Measurements from ENCODE around the gene CYTH2. TPM values are rescaled to one million over a fixed set of nuclear protein-coding genes. Genes with fewer than 3 reads are reported as not detected.
"Not testable (repeated sequence)": the region's sequence is repeated elsewhere in the genome, so short reads cannot be mapped to it uniquely, and the experiment has no call there.

Gene CYTH2
- polyA plus RNA-seq, 3 donors: 74.8 to 80.7 (median 80.1) TPM

DNA sequence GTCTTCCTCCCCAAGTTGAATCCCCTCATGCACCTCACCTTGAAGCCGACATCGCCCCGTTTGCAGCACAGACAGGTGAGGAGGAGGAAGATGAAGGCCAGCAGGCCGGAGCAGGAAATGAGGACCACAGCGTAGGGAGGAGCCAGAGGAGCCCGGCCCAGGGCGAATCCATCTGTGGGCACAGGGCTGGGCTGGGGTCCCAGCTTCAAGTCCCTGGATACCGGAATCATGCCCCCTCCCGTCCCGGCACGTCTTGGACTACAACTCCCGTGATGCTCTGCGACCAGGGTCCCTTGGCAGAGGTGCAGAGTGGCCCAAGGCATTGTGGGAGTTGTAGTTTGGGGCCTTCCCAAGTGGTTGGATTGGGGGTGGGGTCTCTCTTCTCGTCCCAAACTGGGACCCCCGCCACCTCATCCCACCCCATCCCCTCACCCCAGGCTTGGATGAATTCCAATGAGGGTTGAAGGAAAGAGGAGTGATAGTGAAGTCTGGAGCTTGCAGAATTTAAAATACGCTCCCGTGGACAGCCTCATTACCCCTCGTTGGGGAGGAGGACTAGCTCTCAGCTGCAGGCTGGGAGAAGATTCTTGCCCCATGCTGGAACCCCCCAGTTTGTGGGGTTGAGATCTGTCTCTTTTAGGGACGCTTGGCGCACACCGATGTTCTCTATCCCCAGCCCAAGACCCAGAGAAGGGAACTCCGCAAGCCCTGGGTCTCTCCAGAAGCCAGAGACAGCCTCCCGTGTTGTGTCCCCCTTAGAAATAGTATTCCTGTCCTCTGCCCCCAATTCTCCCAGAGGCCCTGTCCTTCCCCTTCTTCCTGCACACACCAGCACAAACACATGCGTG lies 41.5 kb downstream of the CYTH2 start:
- no peak for DNase-seq (ENCODE audit: low read depth in 3 of 3, low spot score in 2 of 3)

DNA sequence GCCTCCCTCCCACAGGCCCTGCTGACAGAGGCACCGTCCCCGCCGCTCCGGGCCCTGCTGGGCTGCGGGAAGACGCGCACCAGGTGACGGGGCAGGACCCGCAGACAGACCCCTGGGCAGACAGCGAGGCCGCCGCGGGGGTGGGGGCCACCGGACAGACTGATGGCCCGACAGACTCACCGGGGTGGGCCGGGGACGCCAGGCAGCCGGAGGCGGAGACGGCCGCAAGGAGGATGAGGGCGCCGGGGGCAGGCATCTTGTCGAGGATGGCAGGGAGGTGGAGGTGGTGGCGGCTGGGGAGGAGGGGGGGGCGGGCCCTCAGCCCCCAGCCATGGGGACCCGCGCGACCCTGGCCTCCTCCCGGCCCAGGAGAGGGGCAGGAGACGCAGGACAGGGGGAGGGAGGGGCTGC lies 42.2 kb downstream of the CYTH2 start:
- DNase-seq (ENCODE audit: low read depth in 3 of 3, low spot score in 2 of 3): no peak

DNA sequence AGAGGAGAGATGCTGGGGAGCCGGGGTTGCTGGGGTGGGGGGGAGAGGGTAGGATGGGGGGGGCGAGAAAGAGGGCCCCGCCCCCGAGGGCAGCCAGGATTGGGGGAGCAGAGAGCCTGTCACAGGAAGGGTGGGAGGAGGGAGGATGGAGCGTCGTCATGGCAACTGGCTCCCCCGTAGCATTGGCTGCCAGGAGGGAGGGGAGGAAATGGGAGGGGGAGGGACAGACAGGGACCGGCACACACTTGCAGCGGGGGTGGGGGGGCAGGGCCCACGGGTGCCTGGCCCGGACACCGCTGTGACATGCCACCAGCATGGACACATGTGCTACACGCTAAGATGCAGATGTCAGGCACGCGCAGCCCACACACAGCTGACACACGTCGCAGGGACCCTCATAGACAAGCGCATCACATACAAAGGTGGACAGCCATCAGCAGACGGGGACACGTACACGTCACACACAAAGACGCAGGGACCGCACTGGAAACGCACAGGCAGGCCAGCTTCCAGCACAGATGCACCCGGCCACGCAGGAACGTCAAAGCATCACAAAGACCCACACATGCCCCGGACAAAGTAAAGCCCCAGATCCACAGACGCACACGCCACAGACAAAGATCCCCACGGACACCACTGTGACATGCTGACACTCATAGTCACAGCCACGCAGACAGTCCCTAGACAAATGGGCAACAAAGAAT lies 42.8 kb downstream of the CYTH2 start, which contains the start of gene LMTK3:
TSS of gene LMTK3 (minus strand) at position 36 of the 704 bp plus-strand sequence. CDS start 259 bp downstream, outside the sequence.
- DNase-seq (ENCODE audit: low read depth in 3 of 3, low spot score in 2 of 3): no peak

DNA sequence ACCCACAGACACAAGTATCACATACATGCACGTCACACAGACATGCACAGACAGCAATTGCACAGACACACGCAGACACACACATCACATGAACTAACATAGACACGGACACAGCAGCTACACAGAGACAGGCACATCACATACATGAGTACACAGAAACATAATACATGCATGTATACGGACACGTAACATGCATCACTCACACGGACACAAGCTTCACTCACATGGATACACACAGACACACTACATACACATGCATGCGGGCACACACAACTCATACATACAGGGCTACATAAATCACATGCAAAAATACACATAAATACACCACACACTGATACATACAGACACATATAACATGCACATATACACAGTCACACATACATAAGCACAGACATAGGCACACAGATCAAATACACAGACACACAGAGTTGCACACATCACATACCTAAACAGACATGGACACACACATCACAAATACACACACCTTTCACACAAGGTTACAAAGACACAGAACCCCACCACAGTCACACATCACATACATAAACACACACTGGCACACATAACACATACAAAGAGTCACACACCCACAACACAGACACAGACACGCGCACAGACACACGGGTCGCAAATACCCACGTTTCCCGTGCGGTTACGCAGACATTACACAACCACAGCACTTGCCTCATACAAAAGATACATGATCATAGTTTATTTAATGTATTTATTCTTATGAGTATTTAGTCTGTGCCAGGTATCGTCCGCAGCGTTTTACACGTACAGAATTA lies 43.5 kb downstream of the CYTH2 start:
- DNase-seq (ENCODE audit: low read depth in 3 of 3, low spot score in 2 of 3): no peak

DNA sequence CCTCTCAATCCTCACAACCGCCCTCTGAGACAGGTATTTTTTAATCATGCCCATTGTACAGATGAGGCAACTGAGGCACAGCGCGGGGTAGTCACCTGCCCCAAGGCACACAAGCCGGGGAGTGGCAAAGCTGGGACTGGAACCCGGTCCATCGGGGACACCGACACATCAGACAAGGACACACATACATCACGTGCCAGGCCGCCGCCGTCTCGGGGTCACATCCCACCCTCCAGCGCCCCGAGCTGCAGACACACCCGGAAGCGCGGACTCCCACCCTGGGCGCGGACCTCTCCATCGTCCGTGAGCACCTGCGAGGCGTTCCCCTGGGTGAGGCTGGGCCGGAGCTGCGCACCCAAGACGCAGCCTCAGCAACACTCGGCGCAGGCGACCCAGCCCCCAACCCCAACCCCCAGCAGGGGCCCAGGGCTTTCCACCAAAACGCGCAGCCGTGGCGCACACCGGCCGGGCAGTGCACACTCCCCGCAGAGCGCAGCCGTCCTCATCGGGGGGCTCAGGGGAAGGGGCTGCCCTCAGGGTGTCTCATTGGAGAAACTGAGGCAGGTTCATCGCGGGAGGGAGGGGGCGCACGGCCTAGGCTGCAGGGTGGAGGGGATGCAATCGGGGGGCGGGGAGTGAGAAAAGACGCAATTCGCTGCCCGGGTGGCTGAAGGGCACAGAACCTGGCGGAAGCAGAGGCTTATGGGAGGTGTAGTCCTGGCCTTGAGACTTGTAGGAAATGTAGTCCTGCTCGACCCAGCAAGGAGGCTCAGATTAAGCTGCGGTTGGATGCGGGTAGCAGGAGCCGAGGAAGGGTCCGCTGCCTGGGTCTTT lies 44.3 kb downstream of the CYTH2 start:
- DNase-seq (ENCODE audit: low read depth in 3 of 3, low spot score in 2 of 3): no peak

DNA sequence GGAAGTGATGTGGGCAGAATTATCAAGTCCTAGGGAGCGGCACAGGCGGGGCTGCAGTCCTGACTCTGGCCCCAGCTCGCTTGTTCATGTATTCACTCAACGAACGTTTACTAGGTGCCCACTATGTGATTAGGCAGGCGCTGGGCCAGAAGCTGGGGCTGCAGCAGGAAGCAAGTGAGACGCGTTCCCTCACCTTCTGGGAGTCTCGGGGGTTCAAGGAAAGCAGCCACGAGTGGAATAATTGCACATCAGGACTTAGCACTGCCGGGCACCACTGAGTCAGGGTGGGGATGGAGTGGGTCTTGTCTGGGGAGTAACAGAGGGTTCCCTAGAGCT lies 44.9 kb downstream of the CYTH2 start:
- no peak for DNase-seq (ENCODE audit: low read depth in 3 of 3, low spot score in 2 of 3)

DNA sequence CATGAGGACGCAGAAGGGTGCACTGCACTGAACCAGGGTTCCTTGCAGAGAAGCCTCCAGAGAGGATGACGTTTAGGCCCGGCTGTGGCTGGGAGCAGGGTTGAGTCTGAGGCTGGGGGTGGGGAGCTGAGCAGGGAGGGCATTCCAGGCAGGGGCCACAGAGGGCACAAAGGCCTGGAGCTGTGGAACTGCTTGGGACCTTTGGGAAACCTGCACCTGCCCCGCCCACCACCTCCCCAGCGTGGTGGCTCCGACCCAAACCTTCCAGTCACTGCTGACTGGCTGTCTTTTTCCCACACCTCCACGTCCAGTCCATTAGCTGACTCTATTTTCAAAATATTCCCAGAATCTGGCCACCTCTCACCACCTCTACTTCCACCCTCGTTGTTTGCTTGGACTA lies 47.4 kb downstream of the CYTH2 start:
- DNase-seq (ENCODE audit: low read depth in 3 of 3, low spot score in 2 of 3): no peak

DNA sequence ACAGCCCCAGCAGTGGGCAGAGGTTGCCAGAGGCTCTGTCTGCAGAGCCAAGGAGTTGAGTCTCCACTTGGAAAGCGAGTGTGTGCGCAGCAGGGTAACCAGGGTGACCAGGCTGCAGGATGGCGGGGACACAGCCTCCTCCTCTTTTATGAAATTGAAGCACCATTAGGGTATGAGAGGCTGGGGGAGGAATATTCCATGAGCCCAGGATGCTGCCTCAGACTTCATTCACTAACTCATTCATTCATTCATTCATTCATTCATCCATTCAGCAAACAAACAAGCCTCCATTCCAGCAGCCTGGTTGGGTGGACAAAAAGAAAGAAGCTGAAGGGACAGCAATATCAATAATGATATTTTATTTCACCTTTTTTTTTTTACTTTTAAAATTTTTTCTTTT lies 49.0 kb downstream of the CYTH2 start:
- DNase-seq (ENCODE audit: low read depth in 3 of 3, low spot score in 2 of 3): no peak

DNA sequence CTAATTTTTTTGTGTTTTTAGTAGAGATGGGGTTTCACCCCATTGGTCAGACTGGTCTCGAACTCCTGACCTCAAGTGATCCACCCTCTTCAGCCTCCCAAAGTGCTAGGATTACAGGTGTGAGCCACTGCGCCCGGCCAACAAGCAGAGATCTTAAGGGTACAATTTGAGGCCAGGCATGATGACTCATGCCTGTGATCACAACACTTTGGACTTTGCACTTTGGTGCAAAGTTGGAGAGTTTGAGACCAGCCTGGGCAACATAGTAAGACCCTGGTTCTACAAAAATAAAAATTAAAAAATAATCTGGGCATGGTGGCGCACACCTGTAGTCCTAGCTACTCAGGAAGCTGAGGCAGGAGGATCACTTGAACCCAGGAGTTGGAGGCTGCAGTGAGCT lies 50.3 kb downstream of the CYTH2 start:
- not testable (repeated sequence) for DNase-seq (ENCODE audit: low read depth in 3 of 3, low spot score in 2 of 3)

DNA sequence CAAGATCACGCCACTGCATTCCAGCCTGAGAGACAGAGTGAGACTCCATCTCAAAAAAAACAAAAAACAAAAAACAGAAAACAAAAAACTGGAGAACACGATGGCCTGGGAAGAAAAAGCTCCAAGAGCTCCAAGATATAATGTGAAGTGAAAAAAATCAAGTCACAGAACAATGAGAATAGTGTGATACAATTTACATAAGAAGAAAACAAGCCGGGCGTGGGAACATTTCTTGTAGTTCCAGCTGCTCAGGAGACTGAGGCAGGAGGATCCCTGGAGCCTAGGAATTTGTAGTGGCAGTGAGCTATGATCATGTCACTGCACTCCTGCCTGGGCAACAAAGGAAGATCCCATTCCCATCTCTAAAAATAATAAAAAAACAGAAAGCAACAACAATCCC lies 51.0 kb downstream of the CYTH2 start:
- DNase-seq (ENCODE audit: low read depth in 3 of 3, low spot score in 2 of 3): no peak

DNA sequence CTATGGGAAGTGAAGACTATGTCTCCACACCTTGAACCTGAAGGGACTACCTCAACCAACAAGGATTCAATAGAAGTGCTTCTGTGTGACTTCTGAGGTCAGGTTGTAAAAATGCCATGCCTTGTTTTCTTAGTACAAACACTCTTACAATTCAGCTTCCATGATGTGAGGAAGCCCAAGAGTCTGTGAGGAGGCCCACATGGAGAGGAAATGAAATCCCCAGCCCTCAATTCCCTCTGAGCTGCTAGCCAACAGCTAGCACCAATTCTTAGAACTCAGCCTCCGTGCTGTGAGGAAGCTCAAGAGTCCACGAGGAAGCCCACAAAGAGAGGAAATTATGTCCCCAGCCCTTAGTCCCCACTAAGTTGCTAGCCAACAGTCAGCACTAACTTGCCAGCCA lies 55.1 kb downstream of the CYTH2 start:
- DNase-seq (ENCODE audit: low read depth in 3 of 3, low spot score in 2 of 3): no peak

DNA sequence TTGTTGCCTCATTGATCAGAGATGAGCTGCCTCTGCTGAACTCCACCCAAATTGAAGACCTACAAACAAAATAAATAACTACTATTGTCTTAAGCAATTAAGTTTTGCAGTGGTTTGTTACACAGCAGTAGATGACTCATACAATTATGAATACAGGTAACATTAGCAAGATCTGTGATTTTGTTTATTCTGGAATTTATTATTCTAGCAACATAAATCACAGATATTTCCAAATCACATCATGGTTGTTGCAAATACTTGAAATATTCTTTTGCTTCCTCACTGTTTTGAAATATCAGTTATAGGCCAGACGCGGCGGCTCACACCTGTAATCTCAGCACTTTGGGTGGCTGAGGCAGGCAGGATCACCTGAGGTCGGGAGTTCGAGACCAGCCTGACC lies 55.6 kb downstream of the CYTH2 start:
- DNase-seq (ENCODE audit: low read depth in 3 of 3, low spot score in 2 of 3): no peak

DNA sequence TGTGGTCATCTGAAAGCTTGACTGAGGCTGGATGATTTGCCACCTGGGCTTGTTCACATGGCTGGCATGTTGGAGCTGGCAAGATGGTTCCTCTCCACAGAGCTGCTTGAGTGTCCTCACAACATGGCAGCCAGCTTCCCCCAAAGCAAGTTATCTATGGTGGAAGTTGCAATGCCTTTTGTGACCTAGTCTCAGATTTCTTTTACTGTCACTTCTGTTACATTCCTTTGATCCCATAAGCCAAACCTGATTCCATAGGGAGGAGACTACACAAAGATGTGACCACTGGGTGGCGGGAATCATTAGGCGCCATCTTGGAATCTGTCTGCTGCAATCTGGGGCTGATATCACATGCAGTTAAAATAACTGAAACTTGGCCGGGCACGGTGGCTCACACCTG lies 60.0 kb downstream of the CYTH2 start:
- DNase-seq (ENCODE audit: low read depth in 3 of 3, low spot score in 2 of 3): no peak

DNA sequence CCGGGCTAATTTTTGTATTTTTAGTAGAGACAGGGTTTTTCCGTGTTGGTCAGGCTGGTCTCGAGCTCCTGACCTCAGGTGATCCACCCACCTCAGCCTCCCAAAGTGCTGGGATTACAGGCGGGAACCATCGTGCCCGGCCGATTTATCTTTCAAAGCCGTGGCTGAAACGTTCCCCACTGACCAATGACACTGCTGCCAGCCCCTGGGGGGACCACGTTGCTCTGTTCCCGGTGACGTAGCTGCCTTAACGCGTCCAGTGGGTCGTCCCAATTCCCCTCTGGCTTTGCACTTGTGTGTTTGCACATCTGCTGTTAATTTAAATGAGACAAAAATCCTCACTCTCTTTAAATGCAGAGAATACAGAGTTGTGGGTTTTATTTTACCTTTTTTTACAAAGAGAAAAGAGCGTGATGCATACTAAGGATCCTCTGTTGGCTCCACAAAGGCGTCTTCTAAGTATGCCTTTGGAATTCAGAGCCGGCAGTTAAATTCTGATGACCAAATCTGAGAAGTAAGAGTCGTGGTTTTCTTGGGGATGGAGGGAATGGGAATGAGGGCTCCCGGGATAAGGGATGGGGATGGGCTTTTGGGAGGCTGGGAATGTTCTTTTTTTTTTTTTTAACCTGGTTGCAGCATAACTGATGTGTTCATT lies 61.0 kb downstream of the CYTH2 start:
- no peak for DNase-seq (ENCODE audit: low read depth in 3 of 3, low spot score in 2 of 3)

DNA sequence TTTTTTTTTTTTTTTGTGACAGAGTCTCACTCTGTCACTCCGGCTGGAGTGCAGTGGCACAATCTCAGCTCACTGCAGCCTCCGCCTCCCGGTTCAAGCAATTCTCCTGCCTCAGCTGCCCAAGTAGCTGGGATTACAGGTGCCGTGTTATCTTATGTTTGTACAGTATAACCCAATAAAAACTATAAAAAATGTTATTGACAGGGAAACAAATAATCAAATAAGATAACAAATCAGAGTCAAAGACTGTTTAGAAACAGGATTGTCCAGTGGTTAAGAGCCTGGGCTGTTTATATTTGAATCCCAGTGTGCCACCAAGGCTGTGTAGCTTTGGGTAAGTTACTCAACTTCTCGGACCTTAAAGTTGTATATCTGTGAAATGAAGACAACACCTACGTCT lies 61.6 kb downstream of the CYTH2 start:
- no peak for DNase-seq (ENCODE audit: low read depth in 3 of 3, low spot score in 2 of 3)

Other genes starting within 250 kb of the CYTH2 start
- 10 to 100 TPM; 50.6 to 61.0 (median 55.2) TPM for gene CARD8, start 213.5 kb upstream of the CYTH2 start, polyA plus RNA-seq (ENCODE audit: insufficient read length in 3 of 3)
- 1 to 10 TPM; 5.9 to 9.0 (median 6.9) TPM for gene ZNF114, start 199.3 kb upstream of the CYTH2 start, polyA plus RNA-seq (ENCODE audit: insufficient read length in 3 of 3)
- gene EMP3, start 143.8 kb upstream of the CYTH2 start, polyA plus RNA-seq (ENCODE audit: insufficient read length in 3 of 3): 10 to 100 TPM; 72.4 to 81.9 (median 79.0) TPM
- gene TMEM143, start 105.4 kb upstream of the CYTH2 start, polyA plus RNA-seq (ENCODE audit: insufficient read length in 3 of 3): 1 to 10 TPM; 7.7 to 9.4 (median 8.3) TPM
- gene SYNGR4, start 105.0 kb upstream of the CYTH2 start, polyA plus RNA-seq (ENCODE audit: insufficient read length in 3 of 3): under 1 TPM; 0.40 to 0.67 (median 0.46) TPM
- gene KDELR1, start 77.8 kb upstream of the CYTH2 start, polyA plus RNA-seq (ENCODE audit: insufficient read length in 3 of 3): 100 to 1,000 TPM; 206 to 257 (median 218) TPM
- under 1 TPM; 0.35 to 0.46 (median 0.38) TPM for gene GRIN2D, start 75.7 kb upstream of the CYTH2 start, polyA plus RNA-seq (ENCODE audit: insufficient read length in 3 of 3)
- 10 to 100 TPM; 19.8 to 24.8 (median 24.0) TPM for gene GRWD1, start 23.4 kb upstream of the CYTH2 start, polyA plus RNA-seq (ENCODE audit: insufficient read length in 3 of 3)
- under 1 TPM; 0.55 to 0.67 (median 0.61) TPM for gene KCNJ14, start 13.8 kb upstream of the CYTH2 start, polyA plus RNA-seq (ENCODE audit: insufficient read length in 3 of 3)
- gene LMTK3, start 42.5 kb downstream of the CYTH2 start, polyA plus RNA-seq (ENCODE audit: insufficient read length in 3 of 3): 1 to 10 TPM; 1.2 to 2.3 (median 2.1) TPM
- under 1 TPM; 0.23 to 0.29 (median 0.24) TPM for gene SULT2B1, start 82.8 kb downstream of the CYTH2 start, polyA plus RNA-seq (ENCODE audit: insufficient read length in 3 of 3)
- gene SPACA4, start 137.4 kb downstream of the CYTH2 start, polyA plus RNA-seq (ENCODE audit: insufficient read length in 3 of 3): not detected
- under 1 TPM; 0.49 to 0.99 (median 0.98) TPM for gene FAM83E, start 145.7 kb downstream of the CYTH2 start, polyA plus RNA-seq (ENCODE audit: insufficient read length in 3 of 3)
- gene RPL18, start 149.8 kb downstream of the CYTH2 start, polyA plus RNA-seq (ENCODE audit: insufficient read length in 3 of 3): 1,000 to 10,000 TPM; 1,053 to 1,199 (median 1,085) TPM
- gene SPHK2, start 150.1 kb downstream of the CYTH2 start, polyA plus RNA-seq (ENCODE audit: insufficient read length in 3 of 3): 10 to 100 TPM; 15.9 to 24.6 (median 17.8) TPM
- gene DBP, start 168.0 kb downstream of the CYTH2 start, polyA plus RNA-seq (ENCODE audit: insufficient read length in 3 of 3): 10 to 100 TPM in 2 of 3 donors, 1 to 10 TPM in 1; 9.3 to 11.0 (median 10.5) TPM
- gene CA11, start 176.8 kb downstream of the CYTH2 start, polyA plus RNA-seq (ENCODE audit: insufficient read length in 3 of 3): 10 to 100 TPM; 21.9 to 23.6 (median 22.9) TPM
- under 1 TPM; 0.47 to 0.96 (median 0.94) TPM for gene NTN5, start 203.6 kb downstream of the CYTH2 start, polyA plus RNA-seq (ENCODE audit: insufficient read length in 3 of 3)
- 1 to 10 TPM in 2 of 3 donors, under 1 TPM in 1; 0.96 to 2.6 (median 1.9) TPM for gene FUT2, start 226.6 kb downstream of the CYTH2 start, polyA plus RNA-seq (ENCODE audit: insufficient read length in 3 of 3)